GM12872 (cell line): ENCODE measurements around the gene MICU1.

ENCODE experiments used
- TF ChIP-seq, protein P1 (sequence below): IDR thresholded peaks from 3 replicates; pipeline ENCODE4 v1.5.1; 2011; ENCODE audit warnings: low read depth, mild to moderate bottlenecking, low read length, moderate library complexity; ENCODE audit not compliant: insufficient read depth

MICU1 gene

DNA sequence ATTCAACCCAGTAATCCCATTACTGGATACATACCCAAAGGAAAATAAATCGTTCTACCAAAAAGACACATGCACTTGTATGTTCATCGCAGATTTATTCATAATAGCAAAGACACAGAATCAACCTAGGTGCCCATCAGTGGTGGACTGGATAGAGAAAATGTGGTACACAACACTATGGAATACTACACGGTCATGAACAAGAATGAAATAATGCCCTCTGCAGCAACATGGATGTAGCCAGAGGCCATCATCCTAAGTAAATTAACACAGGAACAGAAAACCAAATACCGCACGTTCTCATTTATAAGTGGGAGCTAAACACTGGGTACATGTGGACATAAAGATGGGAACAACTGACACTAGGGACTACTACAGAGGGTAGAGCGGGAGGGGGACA, 120.4 kb downstream of the MICU1 start:
- TF ChIP-seq, protein P1, sequence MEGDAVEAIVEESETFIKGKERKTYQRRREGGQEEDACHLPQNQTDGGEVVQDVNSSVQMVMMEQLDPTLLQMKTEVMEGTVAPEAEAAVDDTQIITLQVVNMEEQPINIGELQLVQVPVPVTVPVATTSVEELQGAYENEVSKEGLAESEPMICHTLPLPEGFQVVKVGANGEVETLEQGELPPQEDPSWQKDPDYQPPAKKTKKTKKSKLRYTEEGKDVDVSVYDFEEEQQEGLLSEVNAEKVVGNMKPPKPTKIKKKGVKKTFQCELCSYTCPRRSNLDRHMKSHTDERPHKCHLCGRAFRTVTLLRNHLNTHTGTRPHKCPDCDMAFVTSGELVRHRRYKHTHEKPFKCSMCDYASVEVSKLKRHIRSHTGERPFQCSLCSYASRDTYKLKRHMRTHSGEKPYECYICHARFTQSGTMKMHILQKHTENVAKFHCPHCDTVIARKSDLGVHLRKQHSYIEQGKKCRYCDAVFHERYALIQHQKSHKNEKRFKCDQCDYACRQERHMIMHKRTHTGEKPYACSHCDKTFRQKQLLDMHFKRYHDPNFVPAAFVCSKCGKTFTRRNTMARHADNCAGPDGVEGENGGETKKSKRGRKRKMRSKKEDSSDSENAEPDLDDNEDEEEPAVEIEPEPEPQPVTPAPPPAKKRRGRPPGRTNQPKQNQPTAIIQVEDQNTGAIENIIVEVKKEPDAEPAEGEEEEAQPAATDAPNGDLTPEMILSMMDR, result no peak

DNA sequence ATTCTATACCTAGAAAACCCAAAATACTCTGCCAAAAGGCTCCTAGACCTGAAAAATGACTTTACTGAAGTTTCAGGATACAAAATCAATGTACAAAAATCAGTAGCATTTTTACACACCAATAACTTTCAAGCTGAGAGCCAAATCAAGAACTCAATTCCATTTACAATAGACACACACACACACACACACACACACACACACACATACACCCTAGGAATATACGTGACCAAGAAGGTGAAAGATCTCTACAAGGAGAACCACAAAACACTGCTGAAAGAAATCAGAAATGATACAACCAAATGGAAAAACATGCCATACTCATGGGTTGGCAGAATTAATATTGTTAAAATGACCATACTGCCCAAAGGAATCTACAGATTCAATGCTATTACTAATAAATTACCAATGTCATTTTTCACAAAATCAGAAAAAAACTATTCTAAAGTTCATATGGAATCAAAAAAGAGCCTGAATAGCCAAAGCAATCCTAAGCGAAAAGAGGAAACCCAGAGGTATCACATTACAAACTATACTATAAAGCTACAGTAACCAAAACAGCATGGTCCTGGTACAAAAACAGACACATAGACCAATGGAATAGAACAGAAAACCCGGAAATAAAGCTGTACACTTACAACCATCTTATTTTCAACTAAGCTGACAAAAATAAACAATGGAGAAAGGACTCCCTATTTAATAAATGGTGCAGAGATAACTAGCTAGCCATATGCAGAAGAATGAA, 122.0 kb downstream of the MICU1 start:
- TF ChIP-seq, protein P1, result no peak

DNA sequence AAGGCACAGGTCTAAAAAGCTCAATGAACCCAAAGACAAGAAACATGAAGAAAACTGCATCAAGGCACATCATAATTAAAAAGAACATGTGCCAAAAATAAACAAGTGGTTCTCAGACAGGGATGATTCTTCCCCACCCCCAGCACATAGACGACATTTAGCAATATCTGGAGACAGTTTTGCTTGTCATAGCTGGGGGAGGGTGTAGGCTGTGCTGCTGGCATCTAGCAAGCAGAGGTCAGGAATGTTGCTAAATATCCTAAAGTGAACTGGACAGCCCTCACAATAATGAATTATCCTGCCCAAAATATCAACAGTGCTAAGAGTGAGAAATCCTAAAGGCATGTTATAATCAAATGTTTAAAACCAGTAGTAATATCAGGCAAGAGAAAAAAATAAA, 122.6 kb downstream of the MICU1 start:
- TF ChIP-seq, protein P1, result no peak

DNA sequence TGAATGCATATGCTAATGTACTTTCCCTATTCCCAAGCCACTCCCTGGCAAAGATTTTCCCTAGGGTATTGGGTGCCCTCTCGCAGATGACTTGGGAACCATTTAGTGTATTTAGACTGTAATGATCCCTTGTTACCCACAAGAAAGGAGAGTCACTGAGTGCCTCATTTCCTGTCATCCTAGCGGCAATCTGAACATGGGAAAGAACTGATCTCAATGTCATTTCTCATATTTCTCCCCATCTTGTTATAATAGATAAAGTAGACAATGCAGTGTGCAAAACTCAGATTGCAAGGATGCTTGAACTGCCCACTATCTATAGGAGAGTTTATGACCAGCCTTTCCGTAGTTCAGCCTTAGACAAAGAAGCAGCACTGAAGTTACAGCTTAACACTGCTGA, 123.3 kb downstream of the MICU1 start:
- TF ChIP-seq, protein P1, result no peak

DNA sequence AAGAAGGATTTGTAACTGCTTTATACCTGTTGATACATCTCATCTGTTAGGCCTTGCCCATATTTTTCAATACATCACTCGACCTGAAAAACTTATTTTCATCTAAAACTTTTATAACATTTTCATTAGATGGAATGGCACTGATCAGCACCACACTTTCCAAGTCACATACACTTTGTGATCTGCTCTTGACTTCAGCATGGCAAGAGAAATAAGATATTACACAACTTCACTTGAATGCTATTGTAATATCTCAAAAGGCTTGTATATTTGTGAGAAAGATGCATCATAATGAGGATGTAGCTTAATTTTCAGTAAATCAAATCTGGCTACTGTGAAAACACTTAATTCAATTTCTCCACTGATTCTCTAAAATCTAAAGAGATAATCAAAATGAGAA, 126.2 kb downstream of the MICU1 start:
- TF ChIP-seq, protein P1, result no peak

DNA sequence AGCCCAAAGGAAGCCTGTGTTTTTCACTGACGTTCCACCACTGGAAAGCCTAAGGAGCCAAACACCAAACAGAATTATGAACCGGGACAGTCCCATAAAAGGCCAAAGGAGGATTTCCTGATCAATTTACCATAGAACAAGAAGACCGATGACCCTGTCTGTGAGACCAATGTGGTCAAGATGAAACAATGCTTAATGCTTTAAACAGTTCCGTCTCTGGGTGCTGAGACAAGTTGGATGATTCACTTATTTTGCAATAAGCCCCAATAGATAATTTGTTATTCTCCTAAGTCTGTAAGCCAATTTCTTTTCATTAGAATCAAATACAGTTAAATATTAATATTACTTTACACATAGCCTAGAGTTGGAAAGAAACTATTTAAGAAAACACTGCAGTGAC, 134.9 kb downstream of the MICU1 start:
- TF ChIP-seq, protein P1, result no peak

DNA sequence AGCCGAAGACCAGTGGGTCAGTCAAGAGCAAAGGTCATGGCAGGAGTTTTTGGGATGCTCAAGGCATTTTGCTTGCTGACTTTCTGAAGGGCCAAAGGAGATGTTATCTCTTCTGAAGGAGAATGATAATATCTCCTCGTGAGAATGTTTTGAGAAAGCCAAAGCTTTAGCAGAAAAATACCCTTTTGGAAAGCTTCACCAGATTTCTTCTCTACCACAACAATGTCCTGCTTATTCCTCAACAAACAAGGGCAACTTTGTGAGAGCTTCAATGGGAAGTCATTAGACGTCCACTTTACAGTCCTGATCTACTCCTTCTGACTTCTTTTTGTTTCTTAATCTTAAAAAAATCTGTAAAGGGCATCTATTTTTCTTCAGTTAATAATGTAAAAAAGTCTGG, 138.4 kb downstream of the MICU1 start:
- TF ChIP-seq, protein P1, result no peak
